LNCaP clone FGC (cell line): ENCODE results near the gene COX6B2.

ENCODE experiments used
- DNase-seq: peaks from one replicate; pipeline ENCODE4 v3.0.0-alpha.2; 2011; ENCODE audit warnings: low read depth
- H3K4me3 ChIP-seq: 2 replicates; pipeline ENCODE4 v1.5.1; 2011; ENCODE audit warnings: mild to moderate bottlenecking, low read depth, low read length, control low read depth
- TF ChIP-seq, protein P1 (sequence below): IDR thresholded peaks from 2 replicates; pipeline ENCODE4 v1.5.1; 2012; ENCODE audit warnings: mild to moderate bottlenecking; ENCODE audit not compliant: control insufficient read depth, insufficient read depth; ENCODE audit errors: extremely low read depth

COX6B2 gene

DNA sequence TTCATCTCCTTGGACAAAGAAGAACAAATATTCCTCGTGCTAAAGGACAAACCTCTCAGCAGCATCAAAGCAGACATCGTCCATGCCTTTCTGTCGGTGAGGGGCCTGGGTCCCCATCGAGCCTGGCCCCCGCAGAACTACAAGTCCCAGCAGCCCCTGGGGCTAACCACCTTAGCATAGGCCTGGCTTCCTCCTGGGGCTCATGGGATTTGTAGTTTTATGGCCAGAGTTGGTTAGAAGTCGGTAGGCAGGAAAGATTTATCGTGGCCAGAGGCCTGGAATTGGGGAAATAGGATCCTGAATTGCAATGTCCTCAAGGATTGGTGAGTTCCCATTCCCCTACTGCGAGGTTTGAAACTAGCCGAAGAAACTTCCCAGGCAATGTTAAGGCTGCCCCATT lies 49.0 kb downstream of the COX6B2 start:
- DNase-seq: peak; percentile 10
- H3K4me3 ChIP-seq: no peak overlapping the region
- TF ChIP-seq, protein P1, sequence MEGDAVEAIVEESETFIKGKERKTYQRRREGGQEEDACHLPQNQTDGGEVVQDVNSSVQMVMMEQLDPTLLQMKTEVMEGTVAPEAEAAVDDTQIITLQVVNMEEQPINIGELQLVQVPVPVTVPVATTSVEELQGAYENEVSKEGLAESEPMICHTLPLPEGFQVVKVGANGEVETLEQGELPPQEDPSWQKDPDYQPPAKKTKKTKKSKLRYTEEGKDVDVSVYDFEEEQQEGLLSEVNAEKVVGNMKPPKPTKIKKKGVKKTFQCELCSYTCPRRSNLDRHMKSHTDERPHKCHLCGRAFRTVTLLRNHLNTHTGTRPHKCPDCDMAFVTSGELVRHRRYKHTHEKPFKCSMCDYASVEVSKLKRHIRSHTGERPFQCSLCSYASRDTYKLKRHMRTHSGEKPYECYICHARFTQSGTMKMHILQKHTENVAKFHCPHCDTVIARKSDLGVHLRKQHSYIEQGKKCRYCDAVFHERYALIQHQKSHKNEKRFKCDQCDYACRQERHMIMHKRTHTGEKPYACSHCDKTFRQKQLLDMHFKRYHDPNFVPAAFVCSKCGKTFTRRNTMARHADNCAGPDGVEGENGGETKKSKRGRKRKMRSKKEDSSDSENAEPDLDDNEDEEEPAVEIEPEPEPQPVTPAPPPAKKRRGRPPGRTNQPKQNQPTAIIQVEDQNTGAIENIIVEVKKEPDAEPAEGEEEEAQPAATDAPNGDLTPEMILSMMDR: no peak

GRCh38 chr19:55304980-55305379 lies 49.5 kb downstream of the COX6B2 start:
- no peak for DNase-seq
- TF ChIP-seq, protein P1: no peak

GRCh38 chr19:55304279-55304978 lies 50.1 kb downstream of the COX6B2 start:
- DNase-seq: peak; percentile 49

More at GRCh38 chr19:55304980-55305379, 49.5 kb downstream of the COX6B2 start:
- H3K4me3 ChIP-seq: no peak overlapping the region

DNA sequence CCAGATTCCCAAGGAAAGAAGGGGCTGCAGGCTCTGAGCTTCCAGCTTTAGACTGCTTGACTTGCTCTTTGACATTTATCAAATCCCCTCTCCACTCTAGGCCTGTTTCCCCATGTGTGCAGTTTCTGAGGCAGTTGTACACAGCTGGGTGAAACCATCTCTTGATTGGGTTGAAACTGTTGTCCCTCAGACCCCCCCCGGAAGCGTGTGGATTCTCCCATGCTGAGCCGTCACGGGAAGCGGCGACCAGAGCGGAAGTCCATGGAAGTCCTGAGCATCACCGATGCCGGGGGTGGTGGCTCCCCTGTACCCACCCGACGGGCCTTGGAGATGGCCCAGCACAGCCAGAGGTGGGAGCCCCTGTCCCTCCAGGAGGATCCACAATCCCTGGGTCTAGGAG lies 51.0 kb downstream of the COX6B2 start:
- TF ChIP-seq, protein P1: no peak
- no peak for DNase-seq
- no peak overlapping the region for H3K4me3 ChIP-seq

More at GRCh38 chr19:55304279-55304978, 50.1 kb downstream of the COX6B2 start:
- no peak overlapping the region for H3K4me3 ChIP-seq
- TF ChIP-seq, protein P1: no peak

DNA sequence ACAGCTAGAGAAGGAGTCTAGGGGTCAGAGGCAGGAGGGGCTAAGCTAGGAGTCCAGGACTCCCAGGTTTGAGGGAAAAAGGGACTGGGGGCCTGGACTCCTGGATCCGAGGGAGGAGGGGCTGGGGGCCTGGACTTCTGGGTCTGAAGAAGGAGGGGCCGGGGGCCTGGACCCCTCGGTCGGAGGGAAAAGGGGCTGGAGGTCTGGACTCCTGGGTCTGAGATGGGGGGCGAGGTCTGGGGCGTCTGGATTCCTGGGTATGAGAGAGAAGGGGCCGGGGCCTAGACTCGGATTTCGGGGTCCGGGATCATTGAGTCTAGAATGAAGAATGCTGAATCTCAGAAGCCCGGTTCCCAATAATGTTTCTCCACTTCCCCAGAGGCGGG lies 52.2 kb downstream of the COX6B2 start:
- TF ChIP-seq, protein P1: no peak
- DNase-seq: no peak
- peak overlapping the region; percentile 44 for H3K4me3 ChIP-seq

DNA sequence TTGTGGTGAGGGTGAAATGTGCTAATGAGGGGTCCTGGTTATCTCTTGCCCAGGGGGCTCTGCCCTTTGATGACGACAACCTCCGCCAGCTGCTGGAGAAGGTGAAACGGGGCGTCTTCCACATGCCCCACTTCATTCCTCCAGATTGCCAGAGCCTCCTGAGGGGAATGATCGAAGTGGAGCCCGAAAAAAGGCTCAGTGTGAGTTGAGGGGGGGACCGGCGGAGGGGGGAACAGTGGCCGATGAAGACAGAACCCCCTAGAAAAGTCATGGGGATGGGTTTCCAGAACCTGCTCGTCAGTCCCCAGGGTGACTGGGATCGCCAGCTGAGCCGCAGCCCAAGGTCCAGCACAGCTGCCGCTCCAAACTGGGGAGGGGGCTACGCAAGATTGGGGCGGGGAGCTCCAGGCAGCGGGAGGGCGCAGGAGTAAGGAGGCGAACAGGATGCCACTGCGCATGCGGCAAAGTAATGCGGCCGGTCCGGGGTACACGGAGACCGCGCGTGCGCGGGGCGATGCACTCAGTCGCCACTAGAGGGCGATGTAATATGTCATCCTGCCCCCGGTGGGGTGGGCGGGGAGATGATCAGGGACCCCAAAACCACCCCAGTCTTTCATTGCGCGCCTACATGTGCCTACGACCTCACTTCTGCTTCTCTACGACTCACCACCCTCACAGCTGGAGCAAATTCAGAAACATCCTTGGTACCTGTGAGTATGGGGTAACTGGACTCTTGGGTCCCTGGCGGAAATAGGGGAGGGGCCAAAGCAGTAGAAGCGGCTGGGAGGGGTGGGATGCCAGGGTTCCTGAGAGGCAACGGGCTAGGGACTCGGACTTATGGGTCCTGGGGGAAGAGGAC lies 52.8 kb downstream of the COX6B2 start:
- H3K4me3 ChIP-seq: peak overlapping the region; percentile 44
- TF ChIP-seq, protein P1: peak; percentile 69
- DNase-seq: no peak
